T-helper 1 cell (primary cell): Measurements from ENCODE around the gene OSBPL10.

Experiments
- DNase-seq, 5 donors: peaks; one replicate each; pipeline ENCODE4 v3.0.0-alpha.2; 2012 to 2020

OSBPL10 gene

GRCh38 chr3:31847760-31848159 lies 133.3 kb downstream of the OSBPL10 start:
- DNase-seq: no peak

- DNase-seq: peak in 1 of 5 donors; percentile 26
Measured at GRCh38 chr3:31841515-31841914, 139.5 kb downstream of the OSBPL10 start.

GRCh38 chr3:31840252-31840651 lies 140.8 kb downstream of the OSBPL10 start:
- no peak for DNase-seq

GRCh38 chr3:31839144-31839917 lies 141.7 kb downstream of the OSBPL10 start:
- DNase-seq: no peak

GRCh38 chr3:31836131-31837075 lies 144.7 kb downstream of the OSBPL10 start:
- DNase-seq: no peak

- no peak for DNase-seq
Measured at GRCh38 chr3:31833391-31834190, 147.5 kb downstream of the OSBPL10 start.

DNA sequence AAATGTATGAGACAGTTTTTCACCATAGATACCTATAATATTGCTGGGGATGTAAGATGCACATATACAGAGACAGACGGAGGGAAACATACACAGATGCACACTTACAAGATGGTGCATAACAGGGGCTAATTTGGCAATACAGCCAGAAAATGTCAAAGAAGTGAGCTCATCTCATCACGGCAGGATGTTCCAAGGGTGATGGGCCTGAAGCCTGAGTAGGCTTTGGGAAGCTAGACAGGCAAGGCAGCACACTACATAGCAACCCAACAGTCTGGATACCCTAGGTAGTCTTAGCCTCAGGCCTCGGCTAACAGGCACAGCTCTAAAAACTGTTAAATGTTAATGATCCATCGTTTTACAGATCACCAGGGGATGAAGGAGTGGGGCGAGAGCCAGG lies 148.5 kb downstream of the OSBPL10 start:
- DNase-seq: no peak

GRCh38 chr3:31831591-31831990 lies 149.5 kb downstream of the OSBPL10 start:
- DNase-seq: no peak

DNA sequence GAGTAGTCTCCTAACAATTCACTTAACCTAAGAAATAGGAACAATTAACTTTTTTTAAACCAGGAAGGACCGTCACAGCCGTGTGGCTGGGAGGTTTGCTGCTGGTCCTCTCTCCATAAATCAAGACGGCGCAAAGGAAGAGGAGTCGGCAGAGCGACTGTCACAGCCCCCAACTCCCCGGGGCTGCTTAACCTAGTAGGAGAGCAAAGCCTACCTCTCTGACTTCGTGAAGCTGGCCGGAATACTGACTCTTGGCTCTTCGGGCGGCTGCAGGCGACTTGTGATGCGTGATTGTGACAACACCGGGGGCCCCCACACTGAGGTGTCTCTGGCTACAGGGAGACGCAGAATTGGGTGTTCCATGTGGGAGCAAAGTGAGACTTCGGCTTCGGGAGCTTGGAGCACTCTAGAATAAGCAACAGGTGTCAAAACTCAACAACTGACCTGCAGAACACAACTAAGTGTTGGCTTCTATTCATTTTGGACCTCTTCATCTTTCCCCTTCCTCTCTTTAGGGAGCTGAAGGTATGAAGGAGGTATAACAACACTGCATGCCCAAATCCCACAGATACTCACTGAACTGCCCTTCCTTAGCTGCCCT lies 151.1 kb downstream of the OSBPL10 start:
- DNase-seq: no peak

DNA sequence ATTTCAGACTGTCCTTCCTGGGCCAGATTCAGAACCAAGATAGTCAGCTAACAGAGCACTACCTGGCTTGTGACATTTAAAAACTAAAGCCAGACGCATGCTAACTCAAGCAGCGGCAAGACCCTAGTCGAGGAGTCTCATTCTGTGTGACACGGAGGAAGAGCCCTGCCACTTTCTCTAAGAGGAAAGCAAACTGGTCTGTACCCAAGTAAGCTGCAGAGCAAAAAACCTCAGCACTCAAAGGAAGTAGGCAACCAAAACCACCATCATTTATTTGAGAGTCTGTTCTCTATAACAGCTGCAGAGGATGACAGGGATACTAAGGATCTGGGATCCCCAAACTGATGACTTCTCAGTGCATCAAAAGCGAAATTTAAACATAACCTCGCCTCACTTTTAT lies 152.1 kb downstream of the OSBPL10 start:
- no peak for DNase-seq

- no peak for DNase-seq
Measured at GRCh38 chr3:31828007-31828406, 153.1 kb downstream of the OSBPL10 start.

DNA sequence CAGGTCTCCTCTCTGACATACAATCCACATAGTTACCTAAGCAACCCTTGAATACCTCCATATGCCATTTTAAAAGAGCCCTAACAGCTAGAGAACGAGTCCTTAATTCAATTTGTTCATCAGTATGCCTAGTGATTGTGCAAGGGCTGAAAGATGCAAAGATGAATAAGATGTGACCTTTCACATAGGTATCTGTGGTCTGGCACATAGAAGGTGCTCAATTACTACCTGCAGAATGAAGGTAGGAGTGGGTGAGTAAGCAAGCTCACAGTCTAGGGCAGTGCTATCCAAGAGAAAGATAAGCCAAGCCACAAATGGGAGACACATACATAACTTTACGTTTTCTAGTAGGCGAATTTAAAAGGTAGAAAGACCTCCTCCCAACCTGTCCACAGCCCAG lies 157.9 kb downstream of the OSBPL10 start:
- no peak for DNase-seq

DNA sequence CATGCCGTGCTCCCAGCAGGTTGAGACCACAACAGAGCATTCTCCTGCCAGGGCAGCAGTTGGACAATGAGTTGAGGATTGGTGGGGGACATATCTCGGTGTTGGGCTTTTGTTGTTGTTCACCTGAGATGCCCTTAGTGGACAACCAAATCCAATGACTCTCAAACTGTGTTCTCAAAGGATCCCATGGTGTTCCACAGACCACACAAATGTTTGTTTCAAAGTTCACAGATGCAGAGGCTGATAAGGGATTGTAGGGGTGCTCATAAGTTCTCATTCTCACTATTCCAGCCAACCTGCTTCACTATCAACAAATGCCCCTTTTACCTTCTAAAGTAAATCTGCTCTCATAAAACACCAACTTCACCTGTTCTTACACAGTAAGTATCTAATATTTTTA lies 159.9 kb downstream of the OSBPL10 start:
- DNase-seq: no peak

- no peak for DNase-seq
Measured at GRCh38 chr3:31819441-31819840, 161.6 kb downstream of the OSBPL10 start.

- no peak for DNase-seq
Measured at GRCh38 chr3:31817411-31817966, 163.6 kb downstream of the OSBPL10 start.

DNA sequence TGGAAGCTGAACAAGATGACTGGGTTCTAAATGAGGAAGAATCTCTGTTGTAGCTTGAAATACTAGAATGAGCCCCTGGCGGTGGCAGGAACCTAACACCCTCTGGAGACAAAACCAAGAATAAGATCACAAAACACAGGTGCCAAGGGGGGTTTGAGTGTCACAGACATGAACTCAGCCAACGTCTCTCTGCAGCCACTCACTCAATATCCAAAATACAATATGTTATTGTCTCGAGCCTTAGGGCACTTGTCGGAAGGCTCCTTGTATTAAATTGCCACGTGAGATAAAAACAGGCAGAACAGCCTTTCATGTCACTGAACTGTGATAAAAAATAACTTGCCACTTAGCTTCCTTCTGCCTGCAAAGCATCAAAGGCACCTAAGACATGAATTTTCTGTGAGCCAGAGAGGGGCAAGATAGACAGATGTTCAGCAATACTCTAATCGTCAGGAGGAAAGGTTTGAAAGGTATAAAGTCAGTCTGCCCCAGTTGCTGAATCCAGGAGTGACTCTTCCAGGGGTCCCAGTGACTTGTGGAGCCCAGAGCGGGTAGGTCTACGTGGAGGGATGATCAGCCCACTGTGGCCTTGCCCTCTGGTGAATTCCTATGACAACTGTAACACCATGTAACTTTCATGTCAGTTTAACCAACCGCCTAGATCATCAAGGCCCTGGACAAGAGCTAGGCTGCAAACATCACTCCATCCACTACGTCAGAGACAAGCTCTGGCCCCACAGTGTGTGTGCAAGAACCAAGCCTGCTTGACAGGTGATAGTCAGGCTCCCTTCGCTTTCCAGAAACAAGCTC lies 165.2 kb downstream of the OSBPL10 start:
- DNase-seq: no peak

DNA sequence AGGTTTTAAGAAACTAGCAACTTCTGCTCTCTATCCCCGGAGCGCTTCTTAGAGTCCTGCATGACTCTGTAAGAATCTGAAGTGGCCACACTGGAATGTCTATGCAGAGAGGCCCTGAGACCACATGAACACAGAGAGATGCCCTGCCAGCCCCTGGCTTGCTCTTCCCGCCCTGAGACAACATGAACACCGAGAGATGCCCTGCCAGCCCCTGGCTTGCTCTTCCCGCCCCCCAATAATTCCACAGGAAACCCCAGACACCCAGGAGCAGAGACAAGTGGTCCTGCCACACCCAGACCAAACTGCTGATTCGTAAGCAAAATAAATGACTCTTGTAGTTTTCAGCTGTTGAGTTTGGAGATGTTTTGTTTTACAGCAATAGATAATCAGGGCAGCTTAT lies 166.1 kb downstream of the OSBPL10 start:
- DNase-seq: no peak

DNA sequence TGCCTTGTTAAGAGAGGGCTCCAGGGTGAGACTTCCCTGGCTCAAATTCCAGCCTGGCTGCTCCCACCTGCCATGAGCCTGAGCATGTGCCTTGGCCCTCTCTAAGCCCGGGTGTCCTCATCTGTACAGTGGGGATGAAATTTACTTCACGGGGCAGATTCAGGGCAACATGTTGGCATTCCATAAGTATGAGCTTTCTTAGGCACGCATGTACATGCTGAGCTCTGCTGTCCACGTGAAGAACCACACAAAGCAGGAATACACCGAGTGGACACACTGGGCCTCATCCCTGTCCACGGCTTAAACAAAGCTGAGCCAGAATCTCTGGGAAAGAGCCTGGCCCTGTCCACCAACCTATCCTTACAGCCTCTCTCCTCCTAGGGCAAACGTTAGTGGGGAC lies 167.4 kb downstream of the OSBPL10 start:
- DNase-seq: no peak

DNA sequence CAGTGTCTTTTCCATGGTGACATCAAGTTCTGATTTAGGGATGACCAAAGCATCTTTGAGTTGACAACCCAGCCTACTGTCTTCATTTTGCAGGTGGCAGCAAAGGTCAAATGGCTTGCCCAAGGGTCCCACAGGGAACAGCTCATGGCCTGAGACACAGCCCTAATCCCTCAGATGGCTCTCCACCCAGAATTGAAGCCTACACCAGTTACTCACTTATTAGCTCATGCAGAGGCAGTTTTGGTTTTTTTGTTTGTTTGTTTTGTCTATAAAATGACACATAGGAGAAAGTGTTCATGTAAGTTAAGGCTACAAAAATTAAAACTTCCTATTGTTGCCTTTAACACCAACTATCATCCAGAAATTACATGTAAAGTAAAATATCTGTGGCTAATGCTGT lies 167.9 kb downstream of the OSBPL10 start:
- DNase-seq: no peak

DNA sequence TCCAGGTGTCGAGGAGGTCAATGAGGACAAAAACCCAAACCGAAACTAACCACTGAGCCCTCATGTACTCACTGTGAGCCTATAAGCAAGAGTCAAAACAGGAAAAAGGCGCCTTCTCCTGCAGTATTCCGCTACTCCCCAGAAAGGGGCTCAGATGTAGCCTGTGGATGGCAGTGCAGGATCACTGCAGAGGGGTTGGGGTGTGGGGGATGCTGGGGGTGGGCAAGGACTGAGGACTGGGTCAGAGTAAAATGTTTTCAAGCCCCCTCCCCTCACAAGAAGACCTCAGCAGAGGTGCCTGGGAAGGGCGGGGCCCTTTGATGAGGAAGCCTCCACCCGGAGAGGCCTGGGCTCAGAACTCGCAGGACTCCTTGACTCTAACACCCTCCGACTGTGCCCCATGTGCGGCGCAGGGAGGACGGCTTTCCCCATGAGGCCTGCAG lies 170.1 kb downstream of the OSBPL10 start:
- no peak for DNase-seq

DNA sequence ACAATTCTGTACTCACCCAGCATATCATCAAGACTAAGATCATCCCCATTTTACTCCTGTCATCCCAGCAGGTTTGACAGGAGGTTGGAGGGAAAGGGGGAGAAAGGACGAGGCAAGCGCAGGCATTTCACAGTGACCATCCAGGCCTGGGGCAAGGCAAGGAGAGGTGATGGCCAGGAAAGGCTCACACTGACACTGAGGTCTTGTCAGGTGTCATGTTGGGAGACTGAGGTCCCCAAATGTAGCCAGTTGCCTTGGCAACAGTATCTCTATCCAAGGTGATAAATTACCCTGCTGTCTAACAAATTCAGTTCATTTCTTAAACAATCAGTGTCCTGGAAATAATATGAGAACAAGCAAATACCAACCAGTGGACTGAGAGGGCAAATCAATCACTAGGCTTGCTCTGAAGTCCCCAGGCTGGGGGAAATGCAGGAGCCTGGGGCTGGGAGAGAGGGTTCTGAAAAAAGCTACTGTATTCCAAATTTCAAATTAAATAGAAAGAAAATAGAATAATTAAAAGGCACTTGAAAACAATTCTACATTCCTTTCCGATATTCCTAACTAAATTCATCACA lies 172.8 kb downstream of the OSBPL10 start:
- DNase-seq: no peak
